Measurements from ENCODE around the gene HFE. TPM values are rescaled to one million over a fixed set of nuclear protein-coding genes. Genes with fewer than 3 reads are reported as not detected.

The HFE gene
- polyA plus RNA-seq, 1 donor from 2014 or later = not detected

DNA sequence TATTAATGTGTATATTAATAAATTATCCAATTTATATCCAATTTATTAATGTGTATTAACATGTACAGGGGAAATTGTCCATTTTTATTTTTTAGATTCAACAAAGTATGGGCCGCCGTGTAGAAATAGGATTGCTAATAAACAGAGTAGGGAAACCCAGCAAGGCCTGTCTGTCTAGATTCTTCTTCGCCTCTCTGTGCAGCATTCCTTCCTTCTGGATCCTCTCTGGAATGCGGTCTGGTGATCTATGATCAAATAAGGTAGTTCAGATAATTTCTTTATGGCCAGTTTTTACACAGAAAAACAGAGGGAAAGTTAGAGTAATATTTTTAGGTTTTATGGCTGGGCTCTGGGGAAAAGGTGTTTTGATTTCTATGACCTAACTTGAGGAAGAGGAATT is 19.9 kb upstream of the HFE start:
- H3K4me3 ChIP-seq (ENCODE audit: low read length) = no peak overlapping the region
- H3K9me2 ChIP-seq (ENCODE audit: insufficient read depth, low read length) = no peaks in the 10 kb centered on the region
- TF ChIP-seq RAD21 (conservative IDR thresholded peaks at IDR 0.05) (no peak), EP300 (conservative IDR thresholded peaks at IDR 0.05; ENCODE audit: poor library complexity, severe bottlenecking) (no peak), POLR2AphosphoS5 (IDR thresholded peaks at IDR 0.05) (no peak), EZH2 (IDR thresholded peaks at IDR 0.05; ENCODE audit: borderline replicate concordance, insufficient read depth, low read length, poor library complexity, severe bottlenecking) (no peak), TAF1 (IDR thresholded peaks at IDR 0.05; ENCODE audit: low read depth) (no peak)
- TF ChIP-seq, protein P1, sequence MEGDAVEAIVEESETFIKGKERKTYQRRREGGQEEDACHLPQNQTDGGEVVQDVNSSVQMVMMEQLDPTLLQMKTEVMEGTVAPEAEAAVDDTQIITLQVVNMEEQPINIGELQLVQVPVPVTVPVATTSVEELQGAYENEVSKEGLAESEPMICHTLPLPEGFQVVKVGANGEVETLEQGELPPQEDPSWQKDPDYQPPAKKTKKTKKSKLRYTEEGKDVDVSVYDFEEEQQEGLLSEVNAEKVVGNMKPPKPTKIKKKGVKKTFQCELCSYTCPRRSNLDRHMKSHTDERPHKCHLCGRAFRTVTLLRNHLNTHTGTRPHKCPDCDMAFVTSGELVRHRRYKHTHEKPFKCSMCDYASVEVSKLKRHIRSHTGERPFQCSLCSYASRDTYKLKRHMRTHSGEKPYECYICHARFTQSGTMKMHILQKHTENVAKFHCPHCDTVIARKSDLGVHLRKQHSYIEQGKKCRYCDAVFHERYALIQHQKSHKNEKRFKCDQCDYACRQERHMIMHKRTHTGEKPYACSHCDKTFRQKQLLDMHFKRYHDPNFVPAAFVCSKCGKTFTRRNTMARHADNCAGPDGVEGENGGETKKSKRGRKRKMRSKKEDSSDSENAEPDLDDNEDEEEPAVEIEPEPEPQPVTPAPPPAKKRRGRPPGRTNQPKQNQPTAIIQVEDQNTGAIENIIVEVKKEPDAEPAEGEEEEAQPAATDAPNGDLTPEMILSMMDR (IDR thresholded peaks at IDR 0.05; ENCODE audit: poor library complexity, severe bottlenecking) = no peak
- TF ChIP-seq, protein P2, sequence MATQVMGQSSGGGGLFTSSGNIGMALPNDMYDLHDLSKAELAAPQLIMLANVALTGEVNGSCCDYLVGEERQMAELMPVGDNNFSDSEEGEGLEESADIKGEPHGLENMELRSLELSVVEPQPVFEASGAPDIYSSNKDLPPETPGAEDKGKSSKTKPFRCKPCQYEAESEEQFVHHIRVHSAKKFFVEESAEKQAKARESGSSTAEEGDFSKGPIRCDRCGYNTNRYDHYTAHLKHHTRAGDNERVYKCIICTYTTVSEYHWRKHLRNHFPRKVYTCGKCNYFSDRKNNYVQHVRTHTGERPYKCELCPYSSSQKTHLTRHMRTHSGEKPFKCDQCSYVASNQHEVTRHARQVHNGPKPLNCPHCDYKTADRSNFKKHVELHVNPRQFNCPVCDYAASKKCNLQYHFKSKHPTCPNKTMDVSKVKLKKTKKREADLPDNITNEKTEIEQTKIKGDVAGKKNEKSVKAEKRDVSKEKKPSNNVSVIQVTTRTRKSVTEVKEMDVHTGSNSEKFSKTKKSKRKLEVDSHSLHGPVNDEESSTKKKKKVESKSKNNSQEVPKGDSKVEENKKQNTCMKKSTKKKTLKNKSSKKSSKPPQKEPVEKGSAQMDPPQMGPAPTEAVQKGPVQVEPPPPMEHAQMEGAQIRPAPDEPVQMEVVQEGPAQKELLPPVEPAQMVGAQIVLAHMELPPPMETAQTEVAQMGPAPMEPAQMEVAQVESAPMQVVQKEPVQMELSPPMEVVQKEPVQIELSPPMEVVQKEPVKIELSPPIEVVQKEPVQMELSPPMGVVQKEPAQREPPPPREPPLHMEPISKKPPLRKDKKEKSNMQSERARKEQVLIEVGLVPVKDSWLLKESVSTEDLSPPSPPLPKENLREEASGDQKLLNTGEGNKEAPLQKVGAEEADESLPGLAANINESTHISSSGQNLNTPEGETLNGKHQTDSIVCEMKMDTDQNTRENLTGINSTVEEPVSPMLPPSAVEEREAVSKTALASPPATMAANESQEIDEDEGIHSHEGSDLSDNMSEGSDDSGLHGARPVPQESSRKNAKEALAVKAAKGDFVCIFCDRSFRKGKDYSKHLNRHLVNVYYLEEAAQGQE (IDR thresholded peaks at IDR 0.05; ENCODE audit: borderline replicate concordance) = no peak
- H3K36me3 ChIP-seq (ENCODE audit: insufficient read depth, low read length) = no peaks in the 10 kb centered on the region
- H3F3A ChIP-seq (ENCODE audit: insufficient read depth, low read length, poor library complexity, severe bottlenecking) = no peaks in the 10 kb centered on the region
- H3K79me2 ChIP-seq (replicated peaks; ENCODE audit: insufficient read depth, low read length) = no peaks in the 10 kb centered on the region
- H3K27me3 ChIP-seq (ENCODE audit: insufficient read depth, low read depth, low read length) = no peaks in the 10 kb centered on the region
- no peak overlapping the region for H3K4me2 ChIP-seq (ENCODE audit: low read length)
- H3K9ac ChIP-seq (ENCODE audit: low read length) = no peak overlapping the region
- no peak overlapping the region for H2AFZ ChIP-seq (ENCODE audit: low read depth, low read length)
- no peaks in the 10 kb centered on the region for H4K20me1 ChIP-seq (ENCODE audit: insufficient read depth)
- no peak overlapping the region for H3K27ac ChIP-seq (ENCODE audit: low read length)
- no peaks in the 10 kb centered on the region for H3K9me3 ChIP-seq (ENCODE audit: low read length)

DNA sequence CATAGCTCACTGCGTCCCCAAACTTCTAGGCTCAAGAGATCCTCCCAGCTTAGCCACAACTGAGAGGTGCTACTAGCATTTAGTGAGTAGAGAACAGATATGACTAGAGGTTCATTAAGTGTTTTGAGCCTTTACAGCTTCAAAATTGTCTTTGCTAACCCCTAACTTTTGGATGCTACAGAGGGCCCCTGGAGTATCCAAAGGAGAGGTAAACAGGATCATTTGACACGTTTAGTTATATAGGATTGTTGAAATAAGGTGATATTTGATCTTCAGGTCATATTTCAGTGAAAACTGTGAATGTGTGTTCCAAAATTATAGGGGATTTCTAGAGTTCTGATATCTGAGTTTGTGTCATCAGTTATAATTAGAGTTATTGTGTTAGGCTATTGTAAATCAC is 19.2 kb upstream of the HFE start:
- Histone ChIP-seq H3K27ac (ENCODE audit: low read length) (no peak overlapping the region), H3K4me3 (ENCODE audit: low read length) (no peak overlapping the region), H3K9ac (ENCODE audit: low read length) (no peak overlapping the region), H3K36me3 (ENCODE audit: insufficient read depth, low read length) (no peaks in the 10 kb centered on the region), H2AFZ (ENCODE audit: low read depth, low read length) (no peak overlapping the region), H4K20me1 (ENCODE audit: insufficient read depth) (no peaks in the 10 kb centered on the region), H3K27me3 (ENCODE audit: insufficient read depth, low read depth, low read length) (no peaks in the 10 kb centered on the region), H3K4me2 (ENCODE audit: low read length) (no peak overlapping the region), H3F3A (ENCODE audit: insufficient read depth, low read length, poor library complexity, severe bottlenecking) (no peaks in the 10 kb centered on the region), H3K79me2 (replicated peaks; ENCODE audit: insufficient read depth, low read length) (no peaks in the 10 kb centered on the region), H3K9me3 (ENCODE audit: low read length) (no peaks in the 10 kb centered on the region), H3K9me2 (ENCODE audit: insufficient read depth, low read length) (no peaks in the 10 kb centered on the region)
- TF ChIP-seq EP300 (conservative IDR thresholded peaks at IDR 0.05; ENCODE audit: poor library complexity, severe bottlenecking) = no peak
- no peak for TF ChIP-seq EZH2 (IDR thresholded peaks at IDR 0.05; ENCODE audit: borderline replicate concordance, insufficient read depth, low read length, poor library complexity, severe bottlenecking)
- no peak for TF ChIP-seq TAF1 (IDR thresholded peaks at IDR 0.05; ENCODE audit: low read depth)
- TF ChIP-seq, protein P2 (IDR thresholded peaks at IDR 0.05; ENCODE audit: borderline replicate concordance) = no peak
- no peak for TF ChIP-seq MXI1 (conservative IDR thresholded peaks at IDR 0.05; ENCODE audit: poor library complexity, severe bottlenecking)
- no peak for TF ChIP-seq RAD21 (conservative IDR thresholded peaks at IDR 0.05)
- TF ChIP-seq, protein P1 (IDR thresholded peaks at IDR 0.05; ENCODE audit: poor library complexity, severe bottlenecking) = no peak
- no peak for TF ChIP-seq POLR2AphosphoS5 (IDR thresholded peaks at IDR 0.05)
- TF ChIP-seq SMC3 (conservative IDR thresholded peaks at IDR 0.05; ENCODE audit: poor library complexity) = no peak
